Measurements from ENCODE around the gene CXCR4.

CXCR4 gene

GRCh38 chr2:136068581-136069227 is 49.2 kb downstream of the CXCR4 start:
- DNase-seq, result no peak

DNA sequence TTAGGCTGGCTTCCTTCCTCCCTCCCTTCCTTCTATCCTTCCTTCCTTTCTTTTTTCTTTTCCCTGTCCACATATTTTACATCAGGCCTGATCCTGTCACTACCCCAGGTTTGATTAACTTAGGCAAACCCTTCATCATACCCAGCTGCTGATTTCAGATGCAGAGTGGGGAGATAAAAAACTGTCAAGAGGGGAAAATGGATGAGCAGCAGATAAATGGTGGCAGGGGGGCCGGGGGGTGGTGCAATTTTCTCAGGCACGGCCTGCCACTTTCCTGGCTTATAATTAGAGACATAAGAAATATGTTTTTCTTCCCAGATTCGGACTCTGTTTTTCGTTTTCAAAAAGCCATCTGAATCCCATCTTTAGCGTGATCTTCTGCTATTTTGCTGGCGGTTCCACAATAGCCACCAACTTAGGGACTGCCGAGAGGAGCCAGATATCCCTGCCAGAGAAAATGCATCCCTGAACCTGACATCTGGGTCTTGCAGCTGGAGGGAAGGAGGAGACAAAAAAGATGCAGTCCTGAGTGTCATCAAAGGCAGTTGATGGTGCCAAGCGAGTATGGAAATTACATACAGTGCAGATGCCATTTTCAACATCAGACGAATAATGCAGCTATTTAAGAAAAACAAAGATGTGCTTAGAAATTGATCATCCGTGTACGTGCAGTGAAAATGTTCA is 49.9 kb downstream of the CXCR4 start:
- DNase-seq, result no peak

- DNase-seq, result no peak
These were observed 50.5 kb downstream of the CXCR4 start for GRCh38 chr2:136067459-136067858.

- no peak for DNase-seq
These were observed 52.0 kb downstream of the CXCR4 start for GRCh38 chr2:136065907-136066306.

DNA sequence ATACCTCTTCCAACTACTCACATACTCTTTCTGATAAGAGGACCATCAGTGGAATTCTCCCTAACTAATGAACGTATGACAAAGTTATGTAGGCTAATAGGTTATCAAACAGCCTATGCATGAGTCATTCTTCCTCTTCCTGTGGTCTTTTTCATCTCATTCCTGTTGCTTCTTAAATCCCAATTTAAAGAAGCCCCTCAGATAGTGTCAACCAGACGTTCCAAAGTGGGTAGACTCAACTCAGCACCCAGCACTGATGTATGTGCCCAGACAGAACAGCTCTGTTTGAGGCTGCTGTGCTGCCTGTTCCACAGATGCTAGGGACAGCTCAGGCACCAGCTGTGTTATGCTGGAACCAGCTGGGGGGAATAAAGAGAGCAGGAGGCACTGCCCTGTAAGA is 52.6 kb downstream of the CXCR4 start:
- DNase-seq, result no peak
